K562 (cell line): ENCODE results near the gene RTP3. TPM values are rescaled to one million over a fixed set of nuclear protein-coding genes. Genes with fewer than 3 reads are reported as not detected.
A peak's percentile ranks its signal among the peaks of the same experiment; 100 is the strongest.

Source experiments
- ATAC-seq: fragments of 200-7000 bp; cut with Tn5 transposase; 3 replicates; pipeline ENCODE4 v1.9.1; 2020; ENCODE audit warnings: moderate library complexity
- BruUV-seq: library from RNA; stranded (reverse); fragments of 400-500 nt; replicated peaks from 2 replicates; lab custom pipeline; 2021; lab: Mats Ljungman, UMichigan
- CTCF ChIA-PET: fragments of 300-600 bp; formaldehyde crosslinking; extraction: SDS; loops from one replicate; lab custom pipeline; 2021; ENCODE audit warnings: low intra/inter-chr PET ratio; lab: Yijun Ruan, JAX
- POLR2A ChIA-PET: fragments of 300-600, 350-650 bp; sonication (Branson Sonifier 250); formaldehyde crosslinking; extraction: SDS; loops from one replicate; lab custom pipeline; 2021; ENCODE audit warnings: antibody characterized with exemption, inconsistent platforms; lab: Yijun Ruan, JAX
- DNase-seq, 4 experiments: peaks; one replicate each; pipeline versions ENCODE4 v3.0.0 to v3.0.0-alpha.2; 2011 to 2018; ENCODE audit warnings: low spot score in 3 of 4, mixed read lengths in 3 of 4; ENCODE audit errors: extremely low read depth in 1 of 4
- FAIRE-seq: peaks from 2 replicates; lab custom pipeline; 2011; peaks lifted over from hg19 to GRCh38; lab: Jason Lieb, UNC
- H2AFZ ChIP-seq: 2 replicates; pipeline ENCODE4 v1.6.0; 2011; ENCODE audit warnings: low read depth, low read length, control low read depth, inconsistent platforms
- H3K27ac ChIP-seq: fragments of 200-600 bp; 3 replicates; pipeline ENCODE4 v1.8.0; 2011; ENCODE audit warnings: low read depth, mild to moderate bottlenecking, control low read depth, inconsistent platforms, low read length, moderate library complexity, mixed read lengths; ENCODE audit errors: extremely low read depth
- H3K27me3 ChIP-seq, 2 experiments: fragments of 300-600 bp in 1 of 2; 2 replicates in 1 of 2; 3 replicates in 1 of 2; pipeline versions ENCODE4 v1.6.0 to v1.8.0; 2011; ENCODE audit warnings: inconsistent platforms in 2 of 2, low read length in 2 of 2, mild to moderate bottlenecking in 1 of 2, mixed read lengths in 1 of 2, moderate library complexity in 1 of 2; ENCODE audit not compliant: control insufficient read depth in 2 of 2, insufficient read depth in 2 of 2
- H3K36me3 ChIP-seq: fragments of 300-600 bp; 3 replicates; pipeline ENCODE4 v1.8.0; 2011; ENCODE audit warnings: mild to moderate bottlenecking, low read length, inconsistent platforms; ENCODE audit not compliant: control insufficient read depth, insufficient read depth
- H3K4me1 ChIP-seq, 2 experiments: fragments of 200-600 bp in 1 of 2; replicated peaks in 1 of 2; 2 replicates in 1 of 2; 3 replicates in 1 of 2; pipeline versions ENCODE4 v1.5.1 to v1.8.0; 2011; ENCODE audit warnings: inconsistent platforms in 2 of 2, low read length in 2 of 2, mild to moderate bottlenecking in 1 of 2, mixed read lengths in 1 of 2, moderate library complexity in 1 of 2; ENCODE audit not compliant: control insufficient read depth in 2 of 2, insufficient read depth in 2 of 2
- H3K4me2 ChIP-seq: 2 replicates; pipeline ENCODE4 v1.6.1; 2011; ENCODE audit warnings: low read length, control low read depth, inconsistent platforms, mixed read lengths; ENCODE audit not compliant: insufficient read depth
- H3K4me3 ChIP-seq: fragments of 200-600 bp; sonication (generic), shearing (Covaris generic); 2 replicates; pipeline ENCODE4 v1.5.1; 2016; ENCODE audit warnings: control low read depth, inconsistent platforms
- H3K79me2 ChIP-seq: fragments of 200-600 bp; 3 replicates; pipeline ENCODE4 v1.8.0; 2011; ENCODE audit warnings: low read length, inconsistent platforms; ENCODE audit not compliant: control insufficient read depth, insufficient read depth
- H3K9ac ChIP-seq, 2 experiments: 2 replicates each; pipeline versions ENCODE4 v1.6.0 to v1.6.1; 2011; ENCODE audit warnings: low read depth in 2 of 2, low read length in 2 of 2, control low read depth in 1 of 2, inconsistent platforms in 1 of 2, mild to moderate bottlenecking in 1 of 2, mixed read lengths in 1 of 2; ENCODE audit not compliant: insufficient read depth in 1 of 2
- H3K9me1 ChIP-seq: one replicate; pipeline ENCODE4 v1.6.0; 2011; ENCODE audit warnings: inconsistent platforms, mild to moderate bottlenecking, low read length, moderate library complexity; ENCODE audit not compliant: control insufficient read depth, insufficient read depth
- H3K9me3 ChIP-seq: replicated peaks from 2 replicates; pipeline ENCODE4 v1.5.1; 2011; ENCODE audit warnings: low read depth, low read length, inconsistent platforms; ENCODE audit not compliant: control insufficient read depth, insufficient read depth
- H4K20me1 ChIP-seq: replicated peaks from 2 replicates; pipeline ENCODE4 v1.6.1; 2011; ENCODE audit warnings: low read length, inconsistent platforms, mixed read lengths; ENCODE audit not compliant: control insufficient read depth, insufficient read depth
- ATF3 ChIP-seq, 2 experiments: fragments of 450-650 bp in 1 of 2; sonication (generic) in 1 of 2; formaldehyde crosslinking in 1 of 2; IDR thresholded peaks in 1 of 2; conservative IDR thresholded peaks in 1 of 2; 2 replicates each; pipeline versions ENCODE4 v1.6.1 to v1.8.1; 2016 to 2023; ENCODE audit warnings: mild to moderate bottlenecking in 2 of 2, moderate library complexity in 2 of 2, inconsistent platforms in 1 of 2, missing genetic modification reagents in 1 of 2
- CBX8 ChIP-seq: fragments of 200-600 bp; sonication (generic); IDR thresholded peaks from 2 replicates; pipeline ENCODE4 v1.6.1; 2012; ENCODE audit warnings: borderline replicate concordance, mixed run types, low read depth, mild to moderate bottlenecking, moderate library complexity, mixed read lengths, low read length, control low read depth, inconsistent platforms; ENCODE audit not compliant: poor library complexity, severe bottlenecking; ENCODE audit errors: extremely low read depth
- FOSL1 ChIP-seq: fragments of 200-800 bp; sonication (Bioruptor generic); conservative IDR thresholded peaks from 2 replicates; pipeline ENCODE4 v1.6.1; 2016; ENCODE audit warnings: missing genetic modification characterization, missing compliant biosample characterization
- HDAC2 ChIP-seq: fragments of 450-650 bp; IDR thresholded peaks from 2 replicates; pipeline ENCODE4 v1.6.1; 2016; ENCODE audit warnings: mild to moderate bottlenecking
- JUN ChIP-seq, 2 experiments: sonication (generic) in 1 of 2; formaldehyde crosslinking in 1 of 2; IDR thresholded peaks; 2 replicates each; pipeline versions ENCODE4 v1.6.1 to v1.8.0; 2012 to 2022; ENCODE audit warnings: borderline replicate concordance in 2 of 2, mild to moderate bottlenecking in 2 of 2, improper control_type of control experiment in 1 of 2, low read depth in 1 of 2, low read length in 1 of 2, missing genetic modification reagents in 1 of 2
- MBD2 ChIP-seq: sonication (generic); IDR thresholded peaks from 2 replicates; pipeline ENCODE4 v1.6.1; 2016; ENCODE audit warnings: low read depth, borderline replicate concordance
- MEIS2 ChIP-seq: fragments of 450-650 bp; IDR thresholded peaks from 2 replicates; pipeline ENCODE4 v1.6.1; 2014; ENCODE audit warnings: mild to moderate bottlenecking; ENCODE audit not compliant: partially characterized antibody
- SRSF1 ChIP-seq: fragments of 200-400 bp; formaldehyde crosslinking; IDR thresholded peaks from 2 replicates; pipeline ENCODE4 v1.6.1; 2017; ENCODE audit warnings: mild to moderate bottlenecking, low read depth, low read length, moderate library complexity
- in situ Hi-C: fragments of 300-500 bp; cut with MboI; formaldehyde crosslinking; loops from 4 replicates; pipeline ENCODE4 v1.15.0; 2018; ENCODE audit warnings: inconsistent platforms, mixed read lengths
- intact Hi-C: fragments of 100-400 bp; cut with micrococcal nuclease; formaldehyde crosslinking; loops from 2 replicates; pipeline ENCODE4 v1.14.2; 2022
- polyA plus RNA-seq, 8 experiments: library from polyadenylated mRNA; depleted of rRNA in 4 of 8; stranded (reverse) in 5 of 8; unstranded in 3 of 8; fragments of >200 nt; fragmentation: Nextera tagmentation in 2 of 8; fragmentation: Illumina TruSeq in 1 of 8; extraction: Ambion mirVana in 2 of 8; extraction: Trizol in 1 of 8; gene quantifications; 2 replicates each; pipeline versions ENCODE4 v1.2.1 to v1.2.3, GENCODE V29; 2011 to 2014; ENCODE audit warnings: inconsistent platforms in 1 of 8, missing spikeins in 1 of 8
- total RNA-seq, 7 experiments: library from RNA; depleted of rRNA in 6 of 7; stranded (reverse); fragments of >200 nt in 6 of 7; fragmentation: Illumina TruSeq in 2 of 7; extraction: Trizol in 2 of 7; gene quantifications; 2 replicates each; pipeline versions ENCODE4 v1.2.1 to v1.2.3, GENCODE V29; 2011 to 2021; ENCODE audit warnings: low replicate concordance in 1 of 7
- TF ChIP-seq, protein P1 (sequence below), 2 experiments: IDR thresholded peaks in 1 of 2; conservative IDR thresholded peaks in 1 of 2; 2 replicates each; pipeline ENCODE4 v1.6.1; 2016; ENCODE audit warnings: low read depth in 2 of 2, mild to moderate bottlenecking in 1 of 2, missing compliant biosample characterization in 1 of 2, missing genetic modification characterization in 1 of 2, moderate library complexity in 1 of 2
- TF ChIP-seq, protein P2 (sequence below): sonication (generic); formaldehyde crosslinking; IDR thresholded peaks from 2 replicates; pipeline ENCODE4 v1.8.1; 2023; ENCODE audit warnings: missing genetic modification reagents, mild to moderate bottlenecking, borderline replicate concordance

Gene RTP3
- total and polyA plus RNA-seq, 9 of the 15 experiments (the other 6 are each of a cell fraction or from before 2014, with no cell fraction given) = not detected

DNA sequence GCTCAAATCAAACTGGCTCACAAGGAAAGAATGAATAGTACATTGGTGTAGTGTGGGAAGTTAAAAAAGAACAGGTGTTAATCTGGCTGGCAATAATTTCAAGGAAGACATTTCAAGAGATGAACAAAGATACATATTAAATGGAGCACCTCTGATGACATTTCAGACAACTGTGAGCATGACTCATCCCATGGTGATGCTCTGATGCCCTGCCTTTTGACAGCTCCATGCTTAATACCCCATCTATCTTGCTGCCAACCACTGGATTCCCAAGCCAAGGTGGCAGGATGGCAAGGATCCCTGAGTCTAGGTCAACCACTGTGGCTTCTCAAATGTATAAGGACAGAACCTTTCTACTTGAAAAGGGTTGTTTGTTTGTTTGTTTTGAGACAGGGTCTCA is 39.0 kb downstream of the RTP3 start:
- Histone ChIP-seq H3K27me3 (no peaks in the 10 kb centered on the region; a peak in 1 of 5 replicates), H3K9ac (no peak overlapping the region), H3K4me1 (peaks cover 13 to 22% of the 10 kb centered on the region in 2 experiments; a peak in 4 of 5 replicates), H4K20me1 (no peaks in the 10 kb centered on the region), H3K9me1 (no peaks in the 10 kb centered on the region), H3K4me3 (no peak overlapping the region), H3K27ac (no peak overlapping the region), H3K79me2 (no peaks in the 10 kb centered on the region), H3K4me2 (no peak overlapping the region), H3K36me3 (no peaks in the 10 kb centered on the region), H3K9me3 (no peaks in the 10 kb centered on the region), H2AFZ (no peak overlapping the region)
- FAIRE-seq (no peak), DNase-seq (no peak), ATAC-seq (no peak)
- intact Hi-C loops = no loop called here
- in situ Hi-C loops = no loop called here
- BruUV-seq = no TSS peak
- ChIA-PET POLR2A (no interaction called here), CTCF (no interaction called here)
- TF ChIP-seq, protein P1, sequence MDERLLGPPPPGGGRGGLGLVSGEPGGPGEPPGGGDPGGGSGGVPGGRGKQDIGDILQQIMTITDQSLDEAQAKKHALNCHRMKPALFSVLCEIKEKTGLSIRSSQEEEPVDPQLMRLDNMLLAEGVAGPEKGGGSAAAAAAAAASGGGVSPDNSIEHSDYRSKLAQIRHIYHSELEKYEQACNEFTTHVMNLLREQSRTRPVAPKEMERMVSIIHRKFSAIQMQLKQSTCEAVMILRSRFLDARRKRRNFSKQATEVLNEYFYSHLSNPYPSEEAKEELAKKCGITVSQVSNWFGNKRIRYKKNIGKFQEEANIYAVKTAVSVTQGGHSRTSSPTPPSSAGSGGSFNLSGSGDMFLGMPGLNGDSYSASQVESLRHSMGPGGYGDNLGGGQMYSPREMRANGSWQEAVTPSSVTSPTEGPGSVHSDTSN (CRISPR knock-in tag; IDR thresholded peaks at IDR 0.05; ENCODE audit: low read depth) = no peak
- TF ChIP-seq, protein P1 (tag; conservative IDR thresholded peaks at IDR 0.05; ENCODE audit: low read depth) = peak; percentile 31; the same call in 1 of the 2 replicates
- peak; percentile 51 for TF ChIP-seq MEIS2
- no peak for TF ChIP-seq CBX8
- 0 out of 2 replicates have a peak, but pooled peaks have one; percentile 49 for TF ChIP-seq JUN (IDR thresholded peaks at IDR 0.05; ENCODE audit: borderline replicate concordance, low read depth, low read length)
- TF ChIP-seq JUN (CRISPR knock-in tag; IDR thresholded peaks at IDR 0.05; ENCODE audit: borderline replicate concordance) = no peak
- no peak for TF ChIP-seq MBD2
- TF ChIP-seq ATF3 (IDR thresholded peaks at IDR 0.05) = peak; percentile 82
- no peak for TF ChIP-seq ATF3 (CRISPR knock-in tag; conservative IDR thresholded peaks at IDR 0.05)
- TF ChIP-seq HDAC2 = no peak
- peak; percentile 44; the same call in 1 of the 2 replicates for TF ChIP-seq FOSL1
- TF ChIP-seq, protein P2, sequence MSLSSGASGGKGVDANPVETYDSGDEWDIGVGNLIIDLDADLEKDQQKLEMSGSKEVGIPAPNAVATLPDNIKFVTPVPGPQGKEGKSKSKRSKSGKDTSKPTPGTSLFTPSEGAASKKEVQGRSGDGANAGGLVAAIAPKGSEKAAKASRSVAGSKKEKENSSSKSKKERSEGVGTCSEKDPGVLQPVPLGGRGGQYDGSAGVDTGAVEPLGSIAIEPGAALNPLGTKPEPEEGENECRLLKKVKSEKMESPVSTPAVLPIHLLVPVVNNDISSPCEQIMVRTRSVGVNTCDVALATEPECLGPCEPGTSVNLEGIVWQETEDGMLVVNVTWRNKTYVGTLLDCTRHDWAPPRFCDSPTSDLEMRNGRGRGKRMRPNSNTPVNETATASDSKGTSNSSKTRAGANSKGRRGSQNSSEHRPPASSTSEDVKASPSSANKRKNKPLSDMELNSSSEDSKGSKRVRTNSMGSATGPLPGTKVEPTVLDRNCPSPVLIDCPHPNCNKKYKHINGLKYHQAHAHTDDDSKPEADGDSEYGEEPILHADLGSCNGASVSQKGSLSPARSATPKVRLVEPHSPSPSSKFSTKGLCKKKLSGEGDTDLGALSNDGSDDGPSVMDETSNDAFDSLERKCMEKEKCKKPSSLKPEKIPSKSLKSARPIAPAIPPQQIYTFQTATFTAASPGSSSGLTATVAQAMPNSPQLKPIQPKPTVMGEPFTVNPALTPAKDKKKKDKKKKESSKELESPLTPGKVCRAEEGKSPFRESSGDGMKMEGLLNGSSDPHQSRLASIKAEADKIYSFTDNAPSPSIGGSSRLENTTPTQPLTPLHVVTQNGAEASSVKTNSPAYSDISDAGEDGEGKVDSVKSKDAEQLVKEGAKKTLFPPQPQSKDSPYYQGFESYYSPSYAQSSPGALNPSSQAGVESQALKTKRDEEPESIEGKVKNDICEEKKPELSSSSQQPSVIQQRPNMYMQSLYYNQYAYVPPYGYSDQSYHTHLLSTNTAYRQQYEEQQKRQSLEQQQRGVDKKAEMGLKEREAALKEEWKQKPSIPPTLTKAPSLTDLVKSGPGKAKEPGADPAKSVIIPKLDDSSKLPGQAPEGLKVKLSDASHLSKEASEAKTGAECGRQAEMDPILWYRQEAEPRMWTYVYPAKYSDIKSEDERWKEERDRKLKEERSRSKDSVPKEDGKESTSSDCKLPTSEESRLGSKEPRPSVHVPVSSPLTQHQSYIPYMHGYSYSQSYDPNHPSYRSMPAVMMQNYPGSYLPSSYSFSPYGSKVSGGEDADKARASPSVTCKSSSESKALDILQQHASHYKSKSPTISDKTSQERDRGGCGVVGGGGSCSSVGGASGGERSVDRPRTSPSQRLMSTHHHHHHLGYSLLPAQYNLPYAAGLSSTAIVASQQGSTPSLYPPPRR (CRISPR knock-in tag) = no peak
- TF ChIP-seq SRSF1 = no peak
